TTC549 (cell line): Measurements from ENCODE around the gene OR52A1.
"Not testable (repeated sequence)": the region's sequence is repeated elsewhere in the genome, so short reads cannot be mapped to it uniquely, and the experiment has no call there.

Experiments used
- FAIRE-seq: peaks from 2 replicates; lab custom pipeline; 2012; peaks lifted over from hg19 to GRCh38; lab: Jason Lieb, UNC

OR52A1 gene

GRCh38 chr11:5154657-5155056 is at the start of gene OR52A1:
OR52A1 (minus strand) TSS chr11:5154757; CDS start chr11:5152369, 2,388 bp downstream.
- no peak for FAIRE-seq

- no peak for FAIRE-seq
Observed at GRCh38 chr11:5203366-5203765, 48.8 kb upstream of the OR52A1 start.

- FAIRE-seq: no peak
Observed at GRCh38 chr11:5200582-5200981, 46.0 kb upstream of the OR52A1 start, which contains the start of gene OR51V1. OR51V1 (minus strand) TSS chr11:5200682; CDS start chr11:5200682, 0 bp downstream.

- no peak for FAIRE-seq
Observed at GRCh38 chr11:5198285-5198684, 43.7 kb upstream of the OR52A1 start.

- FAIRE-seq: no peak
Observed at GRCh38 chr11:5197536-5197935, 43.0 kb upstream of the OR52A1 start.

- FAIRE-seq: no peak
Observed at GRCh38 chr11:5196731-5197130, 42.2 kb upstream of the OR52A1 start.

GRCh38 chr11:5196067-5196466 is 41.5 kb upstream of the OR52A1 start:
- no peak for FAIRE-seq

GRCh38 chr11:5192738-5193137 is 38.2 kb upstream of the OR52A1 start:
- FAIRE-seq: no peak

- no peak for FAIRE-seq
Observed at GRCh38 chr11:5188201-5188600, 33.6 kb upstream of the OR52A1 start.

GRCh38 chr11:5178046-5178837 is 23.7 kb upstream of the OR52A1 start:
- no peak for FAIRE-seq

GRCh38 chr11:5174934-5175333 is 20.4 kb upstream of the OR52A1 start:
- FAIRE-seq: no peak

GRCh38 chr11:5171856-5172255 is 17.3 kb upstream of the OR52A1 start:
- no peak for FAIRE-seq

- FAIRE-seq: not testable (repeated sequence)
Observed at GRCh38 chr11:5165898-5166297, 11.3 kb upstream of the OR52A1 start.

GRCh38 chr11:5164807-5165206 is 10.2 kb upstream of the OR52A1 start:
- not testable (repeated sequence) for FAIRE-seq

GRCh38 chr11:5161045-5161444 is 6.5 kb upstream of the OR52A1 start:
- not testable (repeated sequence) for FAIRE-seq

- not testable (repeated sequence) for FAIRE-seq
Observed at GRCh38 chr11:5160217-5160616, 5.7 kb upstream of the OR52A1 start.

- no peak for FAIRE-seq
Observed at GRCh38 chr11:5159806-5160205, 5.2 kb upstream of the OR52A1 start.

GRCh38 chr11:5153574-5154431 is 754 bp downstream of the OR52A1 start:
- no peak for FAIRE-seq

- no peak for FAIRE-seq
Observed at GRCh38 chr11:5151713-5152153, 2.8 kb downstream of the OR52A1 start.

- not testable (repeated sequence) for FAIRE-seq
Observed at GRCh38 chr11:5144206-5144605, 10.4 kb downstream of the OR52A1 start.

GRCh38 chr11:5137996-5138395 is 16.6 kb downstream of the OR52A1 start, which contains the start of gene OR52A5:
OR52A5 (minus strand) TSS chr11:5138356; CDS start chr11:5132642, 5,714 bp downstream.
- FAIRE-seq: no peak

- FAIRE-seq: no peak
Observed at GRCh38 chr11:5137014-5137413, 17.5 kb downstream of the OR52A1 start.

- no peak for FAIRE-seq
Observed at GRCh38 chr11:5136261-5136660, 18.3 kb downstream of the OR52A1 start.
